ENCODE measurements around the gene DUSP15.

DUSP15 gene

DNA sequence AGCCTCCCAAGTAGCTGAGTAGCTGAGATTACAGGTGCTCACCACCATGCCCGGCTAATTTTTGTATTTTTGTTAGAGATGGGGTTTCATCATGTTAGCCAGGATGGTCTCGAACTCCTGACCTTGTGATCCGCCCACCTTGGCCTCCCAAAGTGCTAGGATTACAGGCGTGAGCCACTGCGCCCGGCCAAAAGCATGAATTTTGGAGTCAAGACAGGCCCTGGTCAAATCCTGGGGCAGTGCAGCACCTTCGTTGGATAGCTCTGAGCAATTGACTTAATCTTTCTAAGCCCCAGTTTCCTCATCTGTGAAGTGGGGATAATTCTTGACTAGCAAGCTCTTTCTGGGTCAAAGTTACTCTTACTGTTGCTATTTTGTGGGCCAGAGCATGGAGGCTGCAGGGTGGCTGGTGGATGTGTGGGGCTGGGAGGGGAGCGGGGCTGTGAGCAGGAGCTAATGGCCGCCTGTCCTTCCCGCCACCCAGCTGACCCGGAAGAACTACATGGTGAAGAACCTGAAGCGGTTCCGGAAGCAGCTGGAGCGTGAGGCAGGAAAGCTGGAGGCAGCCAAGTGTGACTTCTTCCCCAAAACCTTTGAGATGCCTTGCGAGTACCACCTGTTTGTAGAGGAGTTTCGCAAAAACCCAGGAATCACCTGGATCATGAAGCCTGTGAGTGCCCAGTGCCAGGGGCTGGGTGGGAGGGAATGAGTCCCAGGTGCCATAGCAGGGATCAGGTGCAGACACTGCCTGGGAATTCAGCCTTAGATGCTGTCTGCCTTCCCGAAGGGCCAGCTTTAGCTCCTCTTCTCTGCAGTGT, 39.1 kb upstream of the DUSP15 start:
- no peaks in the 10 kb centered on the region for H3K4me1 ChIP-seq (ENCODE audit: control insufficient read depth, insufficient read depth, low read length)
- peaks cover 0 to 2% of the 10 kb centered on the region in 2 donors for H3K27me3 ChIP-seq (ENCODE audit: control insufficient read depth in 1 of 2, insufficient read depth in 2 of 2, low read length in 2 of 2)
- no peak overlapping the region for H3K9ac ChIP-seq (ENCODE audit: low read length in 2 of 2)
- no peak overlapping the region for H3K4me3 ChIP-seq (ENCODE audit: low read length in 2 of 2)
- no peak overlapping the region for H3K27ac ChIP-seq (ENCODE audit: low read length)
- no peaks in the 10 kb centered on the region for H3K36me3 ChIP-seq (ENCODE audit: control insufficient read depth in 2 of 2, insufficient read depth in 2 of 2, low read length in 2 of 2)
- H3K9me3 ChIP-seq (ENCODE audit: control insufficient read depth in 2 of 2, low read length in 2 of 2): no peaks in the 10 kb centered on the region

DNA sequence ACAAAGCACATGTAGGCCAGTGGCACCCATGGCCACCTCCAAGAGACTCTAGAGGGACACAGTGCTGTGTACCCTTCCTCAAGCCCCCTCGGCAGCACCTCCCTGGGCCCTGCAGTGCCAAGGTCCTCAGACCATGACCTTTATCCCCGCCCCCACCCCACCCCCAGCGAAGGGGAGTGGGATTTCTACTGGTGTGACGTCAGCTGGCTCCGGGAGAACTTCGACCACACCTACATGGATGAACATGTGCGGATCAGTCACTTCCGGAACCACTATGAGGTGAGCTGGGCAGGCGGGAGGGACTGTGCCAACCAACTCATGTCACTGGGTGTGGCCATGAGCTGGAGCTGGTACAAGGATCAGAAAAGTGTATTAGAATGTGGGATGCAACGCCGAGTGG, 38.1 kb upstream of the DUSP15 start:
- H3K9me3 ChIP-seq (ENCODE audit: control insufficient read depth in 2 of 2, low read length in 2 of 2): no peaks in the 10 kb centered on the region
- peaks cover 0 to 2% of the 10 kb centered on the region in 2 donors for H3K27me3 ChIP-seq (ENCODE audit: control insufficient read depth in 1 of 2, insufficient read depth in 2 of 2, low read length in 2 of 2)

DNA sequence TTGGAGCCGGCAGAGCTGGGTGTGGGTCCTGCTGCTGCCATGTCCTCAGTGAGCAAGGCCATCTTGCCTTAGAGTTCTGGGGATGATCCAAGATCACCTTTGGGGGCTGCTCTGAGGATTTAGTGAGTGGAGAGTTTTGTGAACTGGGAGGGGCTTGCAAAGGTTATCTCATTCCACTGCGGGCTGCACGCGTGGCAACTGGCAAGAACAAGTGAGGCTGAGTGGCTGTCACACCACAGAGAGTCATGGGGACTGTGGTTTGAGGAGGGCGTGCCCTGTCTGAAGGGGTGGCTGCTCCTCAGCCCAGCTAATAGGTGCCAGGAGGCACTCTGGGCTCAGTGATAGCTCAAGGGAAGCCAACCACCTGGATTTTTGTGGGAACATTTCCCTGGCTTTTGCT, 37.7 kb upstream of the DUSP15 start:
- Histone ChIP-seq H3K4me3 (ENCODE audit: low read length in 2 of 2) (no peak overlapping the region), H3K4me1 (ENCODE audit: control insufficient read depth, insufficient read depth, low read length) (no peaks in the 10 kb centered on the region), H3K27me3 (ENCODE audit: control insufficient read depth in 1 of 2, insufficient read depth in 2 of 2, low read length in 2 of 2) (no peaks in the 10 kb centered on the region), H3K36me3 (ENCODE audit: control insufficient read depth in 2 of 2, insufficient read depth in 2 of 2, low read length in 2 of 2) (no peaks in the 10 kb centered on the region), H3K9ac (ENCODE audit: low read length in 2 of 2) (no peak overlapping the region), H3K9me3 (ENCODE audit: control insufficient read depth in 2 of 2, low read length in 2 of 2) (no peaks in the 10 kb centered on the region), H3K27ac (ENCODE audit: low read length) (no peak overlapping the region)

More for the DNA sequence above, 38.1 kb upstream of the DUSP15 start:
- Histone ChIP-seq H3K36me3 (ENCODE audit: control insufficient read depth in 2 of 2, insufficient read depth in 2 of 2, low read length in 2 of 2) (no peaks in the 10 kb centered on the region), H3K4me1 (ENCODE audit: control insufficient read depth, insufficient read depth, low read length) (no peaks in the 10 kb centered on the region), H3K4me3 (ENCODE audit: low read length in 2 of 2) (no peak overlapping the region), H3K27ac (ENCODE audit: low read length) (no peak overlapping the region), H3K9ac (ENCODE audit: low read length in 2 of 2) (no peak overlapping the region)

DNA sequence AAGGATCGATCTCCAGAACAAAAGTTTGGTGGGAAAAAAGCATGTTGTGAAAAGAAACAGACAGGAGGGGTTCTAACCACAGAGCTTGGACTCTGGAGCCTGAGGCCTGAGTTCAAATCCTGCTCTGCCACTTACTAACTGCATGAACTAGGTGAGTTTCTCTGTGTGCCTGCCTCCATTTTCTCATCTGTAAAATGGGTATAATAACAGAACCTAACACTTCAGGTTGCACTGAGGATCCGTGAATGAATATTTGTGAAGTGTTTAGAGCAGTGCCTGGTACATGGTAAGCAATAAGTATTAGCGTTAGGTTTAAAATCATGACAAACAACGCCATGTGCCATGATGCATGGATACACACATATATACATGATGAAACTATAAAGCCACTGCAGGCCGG, 36.7 kb upstream of the DUSP15 start:
- H3K27me3 ChIP-seq (ENCODE audit: control insufficient read depth in 1 of 2, insufficient read depth in 2 of 2, low read length in 2 of 2): peaks cover 0 to 2% of the 10 kb centered on the region in 2 donors
- H3K4me3 ChIP-seq (ENCODE audit: low read length in 2 of 2): no peak overlapping the region
- H3K9ac ChIP-seq (ENCODE audit: low read length in 2 of 2): no peak overlapping the region
- no peaks in the 10 kb centered on the region for H3K36me3 ChIP-seq (ENCODE audit: control insufficient read depth in 2 of 2, insufficient read depth in 2 of 2, low read length in 2 of 2)
- no peak overlapping the region for H3K27ac ChIP-seq (ENCODE audit: low read length)
- H3K4me1 ChIP-seq (ENCODE audit: control insufficient read depth, insufficient read depth, low read length): no peaks in the 10 kb centered on the region
- H3K9me3 ChIP-seq (ENCODE audit: control insufficient read depth in 2 of 2, low read length in 2 of 2): no peaks in the 10 kb centered on the region

DNA sequence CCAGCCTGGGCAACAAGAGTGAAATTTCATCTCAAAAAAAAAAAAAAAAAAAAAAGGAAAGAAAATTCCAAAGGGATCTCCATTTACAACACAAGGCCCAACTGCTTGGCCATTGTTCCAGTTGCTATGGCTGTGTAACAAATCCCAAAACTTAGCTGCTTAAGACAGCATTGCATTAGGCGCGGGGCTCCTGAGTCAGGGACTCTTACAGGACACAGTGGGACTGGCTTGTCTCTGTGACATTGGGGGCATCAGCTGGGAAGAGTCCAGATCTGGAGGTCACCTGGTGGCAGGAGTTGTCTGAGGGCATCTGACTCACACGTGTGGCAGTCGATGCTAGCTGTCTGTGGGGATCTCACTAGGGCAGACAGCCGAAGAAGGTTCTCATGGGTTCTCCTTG, 35.7 kb upstream of the DUSP15 start:
- Histone ChIP-seq H3K9ac (ENCODE audit: low read length in 2 of 2) (no peak overlapping the region), H3K4me3 (ENCODE audit: low read length in 2 of 2) (no peak overlapping the region), H3K36me3 (ENCODE audit: control insufficient read depth in 2 of 2, insufficient read depth in 2 of 2, low read length in 2 of 2) (no peaks in the 10 kb centered on the region), H3K27ac (ENCODE audit: low read length) (no peak overlapping the region), H3K4me1 (ENCODE audit: control insufficient read depth, insufficient read depth, low read length) (no peaks in the 10 kb centered on the region), H3K27me3 (ENCODE audit: control insufficient read depth in 1 of 2, insufficient read depth in 2 of 2, low read length in 2 of 2) (peaks cover 0 to 3% of the 10 kb centered on the region in 2 donors), H3K9me3 (ENCODE audit: control insufficient read depth in 2 of 2, low read length in 2 of 2) (no peaks in the 10 kb centered on the region)

DNA sequence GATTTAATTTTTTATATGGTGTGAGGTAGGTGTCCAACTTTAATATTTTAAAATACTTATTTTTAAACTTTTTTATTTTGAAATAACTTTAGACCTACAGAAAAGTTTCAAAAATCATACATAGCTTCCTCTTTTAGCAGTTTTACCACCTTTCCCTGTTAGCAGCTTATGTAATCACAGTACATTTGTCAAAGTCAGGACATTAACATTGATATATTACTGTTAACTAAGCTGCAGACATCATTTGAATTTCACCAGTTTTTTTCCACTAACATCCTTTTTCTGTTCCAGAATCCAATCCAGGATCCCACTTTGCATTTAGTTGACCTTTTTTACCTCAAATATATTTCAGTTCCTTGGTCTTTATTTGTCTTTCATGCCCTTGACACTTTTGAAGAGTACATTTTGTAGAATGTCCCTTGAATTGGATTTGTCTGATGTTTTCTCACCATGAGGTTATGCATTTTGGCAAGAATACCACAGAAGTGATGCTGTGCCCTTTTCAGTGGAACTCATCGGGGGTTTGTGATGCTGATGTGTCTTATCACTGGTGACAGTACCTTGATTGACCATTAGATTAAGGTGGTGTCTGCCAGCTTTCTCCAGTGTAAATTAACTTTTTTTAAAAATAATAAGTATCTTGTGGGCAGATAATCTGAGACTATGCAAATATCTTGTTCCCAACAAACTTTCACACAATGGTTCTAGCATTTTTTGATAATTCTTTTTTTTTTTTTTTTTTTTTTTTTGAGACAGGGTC, 33.5 kb upstream of the DUSP15 start:
- Histone ChIP-seq H3K36me3 (ENCODE audit: control insufficient read depth in 2 of 2, insufficient read depth in 2 of 2, low read length in 2 of 2) (no peaks in the 10 kb centered on the region), H3K4me1 (ENCODE audit: control insufficient read depth, insufficient read depth, low read length) (no peaks in the 10 kb centered on the region), H3K9ac (ENCODE audit: low read length in 2 of 2) (no peak overlapping the region), H3K9me3 (ENCODE audit: control insufficient read depth in 2 of 2, low read length in 2 of 2) (no peaks in the 10 kb centered on the region), H3K27me3 (ENCODE audit: control insufficient read depth in 1 of 2, insufficient read depth in 2 of 2, low read length in 2 of 2) (peaks cover 0 to 3% of the 10 kb centered on the region in 2 donors), H3K27ac (ENCODE audit: low read length) (no peak overlapping the region), H3K4me3 (ENCODE audit: low read length in 2 of 2) (no peak overlapping the region)

DNA sequence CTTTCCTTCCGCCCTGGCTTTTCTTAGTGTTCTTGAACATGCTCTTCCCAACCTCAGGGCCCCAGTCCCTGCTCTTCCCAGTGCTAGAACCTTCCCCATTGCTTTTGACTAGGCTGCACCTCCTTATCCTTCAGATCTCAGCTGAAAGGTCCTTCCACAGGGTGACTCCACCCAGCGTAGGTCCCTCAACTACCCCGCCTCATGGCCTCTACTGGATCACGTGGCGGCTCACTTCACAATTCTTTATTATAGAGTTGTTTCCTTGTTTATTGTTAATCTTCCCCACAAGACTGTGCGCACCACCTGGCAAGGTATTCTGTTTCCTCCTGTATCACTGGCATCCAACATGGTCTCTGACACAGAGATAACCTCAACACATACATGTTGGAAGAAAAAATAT, 31.3 kb upstream of the DUSP15 start:
- Histone ChIP-seq H3K4me1 (ENCODE audit: control insufficient read depth, insufficient read depth, low read length) (no peaks in the 10 kb centered on the region), H3K4me3 (ENCODE audit: low read length in 2 of 2) (no peak overlapping the region), H3K27ac (ENCODE audit: low read length) (no peak overlapping the region), H3K36me3 (ENCODE audit: control insufficient read depth in 2 of 2, insufficient read depth in 2 of 2, low read length in 2 of 2) (no peaks in the 10 kb centered on the region), H3K9ac (ENCODE audit: low read length in 2 of 2) (no peak overlapping the region), H3K9me3 (ENCODE audit: control insufficient read depth in 2 of 2, low read length in 2 of 2) (no peaks in the 10 kb centered on the region), H3K27me3 (ENCODE audit: control insufficient read depth in 1 of 2, insufficient read depth in 2 of 2, low read length in 2 of 2) (peaks cover 0 to 3% of the 10 kb centered on the region in 2 donors)

DNA sequence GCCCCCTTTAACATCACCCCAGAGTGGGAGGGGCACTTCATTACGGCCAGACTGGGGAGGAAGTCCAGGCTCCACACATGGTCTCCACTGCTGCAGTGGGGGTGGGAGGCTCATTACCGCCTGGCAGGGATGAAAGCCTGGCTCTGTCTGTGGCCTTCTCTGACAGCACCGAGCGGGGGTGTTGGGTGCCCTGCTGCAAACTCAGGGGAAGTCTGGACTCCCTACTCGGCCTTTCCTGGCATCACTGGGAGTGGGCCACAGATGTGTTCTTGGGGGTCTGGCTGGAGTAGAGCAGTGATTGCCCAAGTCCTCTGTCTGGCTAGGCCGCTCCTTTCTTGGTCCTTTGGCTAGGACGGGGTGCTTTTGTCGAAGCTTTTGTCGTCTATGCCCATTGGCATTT, 27.2 kb upstream of the DUSP15 start:
- Histone ChIP-seq H3K4me3 (ENCODE audit: low read length in 2 of 2) (no peak overlapping the region), H3K27me3 (ENCODE audit: control insufficient read depth in 1 of 2, insufficient read depth in 2 of 2, low read length in 2 of 2) (peaks cover 0 to 3% of the 10 kb centered on the region in 2 donors), H3K9me3 (ENCODE audit: control insufficient read depth in 2 of 2, low read length in 2 of 2) (no peaks in the 10 kb centered on the region), H3K4me1 (ENCODE audit: control insufficient read depth, insufficient read depth, low read length) (no peaks in the 10 kb centered on the region), H3K9ac (ENCODE audit: low read length in 2 of 2) (no peak overlapping the region), H3K36me3 (ENCODE audit: control insufficient read depth in 2 of 2, insufficient read depth in 2 of 2, low read length in 2 of 2) (no peaks in the 10 kb centered on the region), H3K27ac (ENCODE audit: low read length) (no peak overlapping the region)

DNA sequence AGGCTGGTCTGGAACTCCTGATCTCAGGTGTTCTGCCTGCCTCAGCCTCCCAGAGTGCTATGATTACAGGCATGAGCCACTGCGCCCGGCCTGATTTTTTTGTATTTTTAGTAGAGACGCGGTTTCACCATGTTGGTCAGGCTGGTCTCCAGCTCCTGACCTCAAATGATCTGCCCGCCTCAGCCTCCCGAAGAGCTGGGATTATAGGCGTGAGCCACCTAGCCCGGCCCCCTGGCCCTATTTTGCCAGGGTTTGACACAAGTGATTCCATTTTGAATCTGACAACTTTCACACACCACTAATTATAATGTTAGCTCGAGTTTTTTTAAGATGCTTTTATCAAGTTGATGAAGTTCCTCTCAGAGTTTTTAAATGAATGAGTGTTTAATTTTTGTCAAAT, 25.7 kb upstream of the DUSP15 start:
- Histone ChIP-seq H3K27ac (ENCODE audit: low read length) (no peak overlapping the region), H3K9ac (ENCODE audit: low read length in 2 of 2) (no peak overlapping the region), H3K27me3 (ENCODE audit: control insufficient read depth in 1 of 2, insufficient read depth in 2 of 2, low read length in 2 of 2) (no peaks in the 10 kb centered on the region), H3K36me3 (ENCODE audit: control insufficient read depth in 2 of 2, insufficient read depth in 2 of 2, low read length in 2 of 2) (no peaks in the 10 kb centered on the region), H3K4me1 (ENCODE audit: control insufficient read depth, insufficient read depth, low read length) (no peaks in the 10 kb centered on the region), H3K4me3 (ENCODE audit: low read length in 2 of 2) (no peak overlapping the region), H3K9me3 (ENCODE audit: control insufficient read depth in 2 of 2, low read length in 2 of 2) (no peaks in the 10 kb centered on the region)

DNA sequence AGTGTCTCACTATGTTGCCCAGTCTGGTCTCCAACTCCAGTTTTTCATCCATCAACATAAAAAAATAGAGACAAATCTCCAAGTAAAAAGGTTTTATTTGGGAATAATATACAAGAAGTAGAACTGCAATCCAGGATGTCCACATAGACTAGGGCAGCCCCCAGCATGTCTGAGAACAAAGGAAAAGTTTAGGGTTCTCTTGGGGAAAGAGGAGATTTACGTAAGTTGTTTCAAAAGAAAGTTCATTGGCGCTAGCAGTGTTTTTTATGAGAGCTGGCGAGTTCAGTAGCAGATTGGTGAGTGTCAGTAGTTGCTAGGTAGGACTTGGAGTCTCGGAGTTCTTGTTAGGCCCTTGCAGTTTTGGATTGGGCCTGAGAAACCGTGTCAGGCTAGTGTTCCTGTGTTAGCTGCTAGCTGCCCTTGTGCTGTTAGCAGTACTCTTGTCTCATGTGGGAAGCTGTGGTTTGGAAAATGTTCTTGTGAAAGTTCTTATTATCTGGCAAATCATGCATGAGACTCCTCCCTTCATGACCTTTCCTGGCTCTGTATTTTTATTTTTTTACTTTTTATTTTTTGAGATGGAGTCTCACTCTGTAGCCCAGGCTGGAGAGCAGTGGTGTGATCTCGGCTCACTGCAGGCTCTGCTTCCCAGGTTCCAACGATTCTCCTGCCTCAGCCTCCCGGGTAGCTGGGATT, 24.8 kb upstream of the DUSP15 start:
- Histone ChIP-seq H3K9me3 (ENCODE audit: control insufficient read depth in 2 of 2, low read length in 2 of 2) (no peaks in the 10 kb centered on the region), H3K9ac (ENCODE audit: low read length in 2 of 2) (no peak overlapping the region), H3K4me1 (ENCODE audit: control insufficient read depth, insufficient read depth, low read length) (no peaks in the 10 kb centered on the region), H3K27me3 (ENCODE audit: control insufficient read depth in 1 of 2, insufficient read depth in 2 of 2, low read length in 2 of 2) (peaks cover 0 to 2% of the 10 kb centered on the region in 2 donors), H3K4me3 (ENCODE audit: low read length in 2 of 2) (no peak overlapping the region), H3K27ac (ENCODE audit: low read length) (no peak overlapping the region), H3K36me3 (ENCODE audit: control insufficient read depth in 2 of 2, insufficient read depth in 2 of 2, low read length in 2 of 2) (no peaks in the 10 kb centered on the region)

All from stomach smooth muscle (tissue), 2 donors.